SK-N-MC (cell line): ENCODE results near the gene NOTUM.

Experiments used
- EZH2 ChIP-seq: fragments of 200-600 bp; sonication (generic); IDR thresholded peaks from one replicate; pipeline ENCODE4 v1.6.1; 2017; ENCODE audit warnings: antibody characterized with exemption
- FOXP2 ChIP-seq: optimal IDR thresholded peaks from 2 replicates; pipeline ENCODE3; 2011; ENCODE audit warnings: mild to moderate bottlenecking, moderate library complexity; ENCODE audit not compliant: insufficient read depth; ENCODE audit errors: extremely low read length, control extremely low read depth
- POLR2AphosphoS5 ChIP-seq: IDR thresholded peaks from 2 replicates; pipeline ENCODE4 v1.6.1; 2012; ENCODE audit warnings: mild to moderate bottlenecking, low read depth, low read length, borderline replicate concordance

- no peak for TF ChIP-seq EZH2
- no peak for TF ChIP-seq POLR2AphosphoS5
- no peak for TF ChIP-seq FOXP2
These were observed 25.9 kb downstream of the NOTUM start for GRCh38 chr17:81934850-81935708.
